ENCODE data around the gene SRD5A3.
A peak's percentile ranks its signal among the peaks of the same experiment; 100 is the strongest.

SRD5A3 gene

GRCh38 chr4:55345980-55346850 lies at the start of gene SRD5A3:
SRD5A3 (plus strand) TSS chr4:55346242; CDS start chr4:55346337, 95 bp downstream.
- peak; percentile 77 for TF ChIP-seq CTCF (IDR thresholded peaks at IDR 0.05; ENCODE audit: insufficient read depth, low read depth, low read length, missing control alignments)
- peak within 1 kb of the TSS; percentile 81 for H3K4me3 ChIP-seq (ENCODE audit: low read depth, low read length)
- DNase-seq (ENCODE audit: low read depth): peak; percentile 91

GRCh38 chr4:55297346-55297745 lies 48.7 kb upstream of the SRD5A3 start:
- no peak overlapping the region for H3K4me3 ChIP-seq (ENCODE audit: low read depth, low read length)
- no peak for TF ChIP-seq CTCF (IDR thresholded peaks at IDR 0.05; ENCODE audit: insufficient read depth, low read depth, low read length, missing control alignments)
- DNase-seq (ENCODE audit: low read depth): no peak

- no peak for TF ChIP-seq CTCF (IDR thresholded peaks at IDR 0.05; ENCODE audit: insufficient read depth, low read depth, low read length, missing control alignments)
- DNase-seq (ENCODE audit: low read depth): no peak
Observed at GRCh38 chr4:55303760-55304165, 42.3 kb upstream of the SRD5A3 start.

GRCh38 chr4:55304303-55304702 lies 41.7 kb upstream of the SRD5A3 start:
- TF ChIP-seq CTCF (IDR thresholded peaks at IDR 0.05; ENCODE audit: insufficient read depth, low read depth, low read length, missing control alignments): no peak
- DNase-seq (ENCODE audit: low read depth): no peak
- no peak overlapping the region for H3K4me3 ChIP-seq (ENCODE audit: low read depth, low read length)

More at GRCh38 chr4:55303760-55304165, 42.3 kb upstream of the SRD5A3 start:
- no peak overlapping the region for H3K4me3 ChIP-seq (ENCODE audit: low read depth, low read length)

- no peak for DNase-seq (ENCODE audit: low read depth)
- TF ChIP-seq CTCF (IDR thresholded peaks at IDR 0.05; ENCODE audit: insufficient read depth, low read depth, low read length, missing control alignments): no peak
- H3K4me3 ChIP-seq (ENCODE audit: low read depth, low read length): no peak overlapping the region
Observed at GRCh38 chr4:55308071-55308470, 38.0 kb upstream of the SRD5A3 start.

- H3K4me3 ChIP-seq (ENCODE audit: low read depth, low read length): no peak overlapping the region
- no peak for DNase-seq (ENCODE audit: low read depth)
- TF ChIP-seq CTCF (IDR thresholded peaks at IDR 0.05; ENCODE audit: insufficient read depth, low read depth, low read length, missing control alignments): no peak
Observed at GRCh38 chr4:55311792-55312488, 34.1 kb upstream of the SRD5A3 start.

Measured in GM12865 (cell line).